IPS-18c (cell line): ENCODE data around the gene FAM120B.

Experiments used
- H3K4me3 ChIP-seq: 2 replicates; pipeline ENCODE4 v1.7.0; 2013; ENCODE audit warnings: low read depth, mild to moderate bottlenecking, low read length, moderate library complexity; ENCODE audit not compliant: insufficient read depth
- H3K9me3 ChIP-seq: one replicate; pipeline ENCODE4 v1.6.1; 2013; ENCODE audit warnings: mild to moderate bottlenecking, low read length, moderate library complexity; ENCODE audit not compliant: control insufficient read depth, insufficient read depth

FAM120B gene

DNA sequence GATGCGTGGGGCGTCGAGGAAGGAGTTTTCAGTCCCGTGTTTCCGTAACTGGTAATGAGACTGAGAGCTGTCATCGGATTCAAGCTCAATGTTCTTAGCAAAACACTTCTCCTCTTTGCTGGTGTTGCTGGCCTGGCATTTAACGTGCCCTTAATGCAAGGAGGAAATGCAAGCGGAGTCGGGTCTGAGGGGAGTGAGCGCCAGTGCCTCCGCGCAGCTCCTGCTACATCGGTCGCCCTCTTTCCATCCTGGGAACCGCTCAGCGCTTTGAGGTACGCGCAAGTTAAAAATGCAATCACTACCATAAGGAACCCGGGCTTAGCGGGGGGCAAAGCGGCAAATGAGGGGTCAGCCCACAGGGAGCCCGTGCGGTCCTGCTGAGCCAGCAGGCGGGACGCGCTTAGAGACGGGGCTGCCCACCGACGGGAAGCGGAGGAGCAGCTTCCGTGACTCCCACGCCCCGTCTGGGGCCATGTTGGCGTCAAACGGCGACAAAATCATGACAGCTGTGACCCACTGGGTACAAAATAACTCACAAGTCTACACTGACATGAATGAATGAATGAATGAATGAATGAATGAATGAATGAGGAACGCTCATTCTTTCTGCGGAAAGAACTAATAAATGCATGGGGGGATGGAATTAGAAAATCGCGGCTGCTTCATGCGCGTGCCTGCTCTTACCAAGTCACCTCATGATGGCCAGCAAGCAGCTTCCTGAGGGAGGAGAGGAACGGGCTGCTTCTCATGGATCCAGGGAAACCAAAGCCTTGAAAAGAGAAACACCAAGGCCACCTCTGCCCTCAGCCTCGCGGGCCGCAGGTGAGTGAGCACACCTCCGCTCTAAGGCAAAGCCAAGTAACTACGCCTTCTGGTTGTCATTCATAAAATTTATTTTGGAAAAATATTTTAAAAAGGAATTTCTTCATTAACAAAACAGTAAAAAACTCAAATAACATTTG is 24.9 kb upstream of the FAM120B start:
- no peaks in the 10 kb centered on the region for H3K9me3 ChIP-seq
- H3K4me3 ChIP-seq: no peak overlapping the region

DNA sequence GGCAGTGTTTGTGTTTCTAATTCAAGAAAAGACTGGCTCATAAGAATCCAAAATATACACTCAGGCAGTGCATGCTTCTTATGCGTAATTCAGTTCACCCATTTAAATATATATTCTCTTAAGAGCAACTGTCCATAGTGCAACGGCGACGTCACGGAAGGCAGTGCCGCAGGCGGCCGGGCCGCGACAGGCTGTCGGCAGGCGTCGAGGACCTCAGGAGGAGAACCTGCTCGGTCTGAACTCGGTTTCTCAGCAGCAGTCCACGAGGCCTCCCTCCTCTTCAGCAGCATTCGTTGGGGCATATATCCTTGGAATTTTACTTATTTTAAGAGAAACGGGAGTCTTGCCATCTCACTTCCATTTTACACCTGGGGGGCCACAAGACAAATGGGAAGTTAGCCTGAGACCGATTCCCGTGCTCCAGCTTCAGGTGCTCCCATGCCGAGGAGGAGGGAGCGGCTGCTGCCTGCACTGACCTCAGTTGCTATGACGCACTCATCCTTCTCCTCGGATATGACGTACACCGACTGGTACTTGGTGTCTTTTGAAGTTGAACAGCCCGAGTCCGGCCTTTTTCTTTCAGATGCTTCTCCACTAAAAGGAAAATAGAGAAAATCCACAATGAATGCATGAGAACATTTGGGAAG is 23.9 kb upstream of the FAM120B start:
- H3K4me3 ChIP-seq: no peak overlapping the region
- H3K9me3 ChIP-seq: peaks cover 2% of the 10 kb centered on the region

DNA sequence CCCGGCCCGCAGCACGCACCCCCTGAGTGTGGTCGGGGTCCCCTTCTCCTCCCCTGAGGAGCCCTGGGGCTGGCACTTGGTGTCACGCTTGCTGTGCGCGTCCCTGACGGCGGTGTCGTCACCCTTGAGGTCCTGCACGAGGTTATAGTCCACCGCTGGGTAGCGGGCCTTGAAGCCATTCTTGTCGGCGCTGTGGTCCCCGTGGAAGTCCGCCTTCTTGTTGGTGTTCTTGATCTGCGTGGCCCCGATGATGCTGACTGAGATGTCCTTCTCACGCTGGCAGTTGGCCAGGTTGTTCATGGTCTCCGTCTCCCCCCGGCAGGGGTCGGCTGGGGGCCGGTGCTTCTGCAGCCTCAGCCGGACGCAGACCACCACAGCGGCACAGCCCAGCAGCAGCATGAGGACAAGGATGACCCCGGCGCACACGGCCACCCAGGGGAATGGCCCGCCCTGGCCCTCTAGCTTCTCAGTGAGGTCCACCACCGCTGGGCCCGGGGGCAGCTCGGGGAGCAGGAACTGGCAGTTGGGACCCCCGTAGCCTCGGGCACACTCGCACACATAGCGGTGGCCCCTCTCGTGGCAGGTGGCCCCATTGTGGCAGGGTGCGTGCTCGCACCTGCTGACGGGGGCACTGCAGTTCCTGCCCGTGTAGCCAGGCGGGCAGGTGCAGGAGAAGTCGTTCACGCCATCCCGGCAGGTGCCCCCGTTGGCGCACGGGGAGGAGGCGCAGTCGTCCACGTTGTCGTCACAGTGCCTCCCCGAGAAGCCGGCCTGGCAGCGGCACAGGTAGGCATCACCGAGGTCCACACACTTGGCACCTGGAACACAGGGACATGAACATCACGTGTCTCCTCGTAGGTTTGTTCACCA is 23.1 kb upstream of the FAM120B start:
- peaks cover 2% of the 10 kb centered on the region for H3K9me3 ChIP-seq
- no peak overlapping the region for H3K4me3 ChIP-seq

DNA sequence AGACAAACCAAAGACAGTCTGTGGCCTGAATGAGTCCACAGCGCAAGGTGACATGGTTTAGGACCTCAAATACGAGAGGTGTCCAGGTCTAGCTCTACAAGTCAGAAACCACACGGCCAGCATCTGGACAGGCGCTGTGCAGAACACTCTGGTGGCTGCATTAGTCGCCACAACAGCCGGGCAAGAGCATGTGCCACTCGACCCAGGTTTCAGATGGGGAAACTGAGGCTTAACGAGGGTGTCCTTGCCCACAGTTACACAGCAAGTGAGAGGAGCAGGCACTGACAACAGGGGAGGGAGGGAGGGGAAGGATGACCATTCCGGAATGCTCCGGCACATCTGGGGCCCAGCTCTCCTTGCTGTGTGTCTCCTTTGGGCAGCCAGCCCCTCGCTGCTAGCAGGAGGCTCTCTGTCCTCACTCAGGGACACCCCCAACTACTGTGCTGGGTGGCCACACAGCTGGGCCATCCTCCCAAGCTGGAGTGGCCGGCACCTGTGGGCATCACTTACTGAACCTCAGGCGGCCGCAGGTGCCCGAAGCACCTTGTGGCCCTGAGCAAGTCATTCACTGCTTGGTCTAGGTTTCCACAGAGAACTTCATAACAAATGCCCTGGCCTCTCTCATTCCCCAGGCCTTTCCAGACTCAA is 22.3 kb upstream of the FAM120B start:
- peaks cover 2% of the 10 kb centered on the region for H3K9me3 ChIP-seq

DNA sequence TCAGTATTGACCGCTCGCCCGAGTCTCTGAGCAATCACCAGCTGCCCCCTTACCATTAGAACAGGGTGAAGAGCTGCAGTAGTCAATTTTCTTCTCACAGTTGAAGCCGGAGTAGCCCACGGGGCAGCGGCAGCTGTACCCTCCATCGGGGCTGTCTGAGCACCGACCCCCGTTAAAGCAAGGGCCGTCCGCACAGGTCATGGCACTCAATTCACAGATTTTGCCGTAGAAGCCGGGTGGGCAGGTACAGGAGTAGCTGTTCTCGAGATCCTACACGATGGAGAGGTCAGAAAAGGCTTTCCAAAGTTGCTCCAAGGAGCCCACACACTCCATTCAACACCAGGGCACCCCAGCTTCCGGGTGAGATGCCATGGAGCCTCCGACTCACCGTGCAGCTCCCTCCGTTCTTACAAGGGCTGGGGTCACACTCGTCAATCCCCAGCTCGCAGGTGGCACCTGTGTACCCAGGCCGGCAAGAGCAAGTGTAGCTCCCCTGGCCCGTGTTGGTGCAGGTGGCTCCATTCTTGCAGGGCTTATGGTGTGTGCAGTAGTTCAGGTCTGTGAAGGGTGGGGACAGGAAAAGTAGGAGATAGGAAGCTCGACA is 21.6 kb upstream of the FAM120B start:
- Histone ChIP-seq H3K9me3 (peaks cover 2% of the 10 kb centered on the region), H3K4me3 (no peak overlapping the region)

More for the DNA sequence above, 22.3 kb upstream of the FAM120B start:
- no peak overlapping the region for H3K4me3 ChIP-seq

DNA sequence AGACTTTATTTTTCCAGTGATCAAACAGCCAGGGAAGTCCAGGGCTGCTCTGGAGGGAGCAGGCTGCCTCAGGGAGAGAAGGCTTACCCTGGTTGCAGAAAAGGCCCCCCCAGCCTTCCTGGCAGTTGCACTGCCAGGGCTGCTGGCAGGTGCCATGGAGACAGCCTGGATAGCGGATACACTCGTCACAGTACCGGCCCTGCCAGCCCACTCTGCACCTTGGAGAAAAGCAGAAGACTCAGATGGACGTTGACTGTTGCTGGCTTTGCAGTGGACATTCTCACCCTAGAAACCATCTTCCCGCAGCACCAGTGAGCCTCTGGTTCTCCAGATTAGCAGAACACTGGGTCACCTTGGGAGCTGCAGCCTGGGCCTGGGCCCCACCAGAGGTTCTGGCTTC is 21.1 kb upstream of the FAM120B start:
- Histone ChIP-seq H3K9me3 (peaks cover 2% of the 10 kb centered on the region), H3K4me3 (no peak overlapping the region)

DNA sequence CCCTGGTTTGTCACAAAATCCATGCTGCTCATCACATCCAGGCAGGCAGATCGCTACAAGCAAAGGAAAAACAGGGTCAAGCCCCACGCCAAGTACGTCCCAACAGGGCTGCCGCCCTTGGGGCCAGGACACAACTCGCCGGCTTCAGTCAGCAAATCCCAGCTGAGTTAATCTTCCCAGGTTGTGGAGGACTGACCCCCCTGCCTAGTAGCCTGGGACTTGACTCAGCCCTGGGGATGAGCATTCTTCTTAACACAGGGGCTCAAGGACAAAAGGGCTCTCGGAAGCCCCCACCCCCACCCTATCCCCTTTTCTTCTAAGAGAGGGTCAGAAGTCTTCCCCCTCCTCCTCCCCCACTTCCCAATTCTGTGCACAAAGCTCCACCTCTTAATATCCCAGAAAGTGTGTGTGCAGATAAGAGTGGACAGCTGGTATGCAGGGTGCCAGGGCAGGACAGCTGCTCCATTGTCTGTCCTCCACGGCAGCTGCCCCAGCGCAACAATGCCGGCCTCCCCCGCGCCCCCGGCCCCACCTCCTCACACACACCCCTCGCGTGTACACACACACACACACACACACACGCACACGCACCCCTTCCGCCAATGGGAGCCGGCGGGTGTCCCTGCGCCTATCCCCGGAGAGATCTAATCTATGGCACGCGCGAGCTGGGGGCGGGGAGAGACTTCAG is 20.2 kb upstream of the FAM120B start:
- Histone ChIP-seq H3K9me3 (peaks cover 2% of the 10 kb centered on the region), H3K4me3 (no peak overlapping the region)

DNA sequence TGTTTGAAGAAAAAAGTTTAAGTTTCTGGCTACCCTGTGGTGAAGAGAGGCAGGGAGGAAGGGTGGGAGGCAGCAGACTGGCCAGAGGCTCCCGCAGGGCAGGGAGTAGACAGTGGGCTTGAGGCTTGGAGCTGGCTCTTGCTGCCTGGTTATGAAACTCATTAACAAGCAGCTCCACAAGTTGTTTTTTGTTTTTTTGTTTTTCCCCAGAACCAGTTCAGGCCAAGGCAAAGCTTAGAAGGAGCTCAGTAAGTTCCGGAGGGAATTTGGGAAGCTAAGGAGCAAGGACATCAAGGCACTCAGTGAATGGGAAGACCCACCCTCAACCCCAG is 19.7 kb upstream of the FAM120B start:
- no peak overlapping the region for H3K4me3 ChIP-seq
- H3K9me3 ChIP-seq: peaks cover 2% of the 10 kb centered on the region

DNA sequence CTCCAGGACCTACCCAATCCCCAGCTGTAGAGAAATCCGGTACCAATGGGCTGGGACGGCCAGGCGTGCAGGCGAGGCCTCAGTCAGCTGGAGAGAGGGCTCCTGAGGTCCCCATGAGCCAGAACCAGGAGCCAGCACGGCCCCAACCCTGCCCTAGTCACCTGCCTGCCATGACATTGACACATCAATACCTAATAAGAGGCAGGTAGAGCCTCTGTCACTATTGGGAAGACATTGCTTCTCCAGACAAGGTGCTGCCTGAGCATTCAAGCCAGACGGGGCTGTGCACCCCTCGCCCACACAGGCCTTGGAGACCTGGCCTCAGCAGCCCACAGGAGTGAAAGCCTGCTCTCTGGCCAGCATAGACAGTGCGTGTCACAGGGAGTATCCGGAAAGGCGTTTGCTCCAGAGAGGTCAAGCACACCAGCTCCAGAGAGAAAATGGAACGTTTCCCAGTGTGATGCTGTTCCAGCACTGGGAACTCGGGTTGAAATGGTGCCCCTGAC is 19.1 kb upstream of the FAM120B start:
- H3K4me3 ChIP-seq: no peak overlapping the region
- peaks cover 2% of the 10 kb centered on the region for H3K9me3 ChIP-seq

DNA sequence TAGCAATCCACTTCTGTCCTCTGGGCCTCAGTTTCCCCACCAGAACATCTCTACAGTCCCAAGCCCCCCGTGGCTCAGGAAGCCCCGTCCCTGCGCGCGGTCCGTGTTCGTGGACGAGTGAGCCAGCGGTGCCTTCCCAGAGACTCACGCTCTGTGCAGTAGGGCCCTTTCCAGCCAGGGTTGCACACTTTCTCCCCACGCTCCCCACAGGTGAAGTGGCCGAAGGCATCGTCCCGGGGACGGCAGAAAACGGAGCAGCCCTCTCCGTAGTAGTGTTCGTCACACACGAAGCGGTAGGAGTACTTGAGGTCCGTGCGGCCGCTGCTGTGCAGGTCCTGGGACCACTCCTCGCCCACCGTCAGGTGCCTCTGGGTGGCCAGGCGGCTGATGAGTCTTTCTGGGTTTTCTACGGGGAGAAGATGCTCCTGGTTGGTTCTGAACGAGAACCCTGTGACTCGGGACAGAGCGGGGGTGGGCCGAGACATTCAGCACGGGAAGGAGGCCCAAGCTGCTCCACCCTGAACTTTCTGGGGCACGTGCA is 18.4 kb upstream of the FAM120B start:
- peaks cover 2% of the 10 kb centered on the region for H3K9me3 ChIP-seq
- H3K4me3 ChIP-seq: no peak overlapping the region; the same call in 1 of the 2 replicates

DNA sequence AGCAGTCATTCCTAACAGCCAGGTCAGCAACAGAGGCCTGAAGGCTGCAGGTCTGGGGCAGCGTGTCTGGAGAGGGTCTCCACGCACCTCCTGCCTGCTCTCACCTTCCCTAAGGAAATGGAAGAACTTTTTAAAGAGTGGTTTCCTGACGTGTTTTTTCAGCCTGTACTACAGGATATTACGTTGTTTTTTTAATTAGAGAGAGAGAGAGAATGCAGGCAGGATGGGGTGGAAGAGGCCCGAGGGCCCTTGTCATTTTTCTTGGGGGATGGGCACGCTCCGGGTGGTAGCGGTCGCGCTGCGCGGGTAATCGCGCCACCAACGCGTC is 17.7 kb upstream of the FAM120B start:
- Histone ChIP-seq H3K4me3 (peak overlapping the region; percentile 70; the same call in 1 of the 2 replicates), H3K9me3 (peaks cover 2% of the 10 kb centered on the region)

DNA sequence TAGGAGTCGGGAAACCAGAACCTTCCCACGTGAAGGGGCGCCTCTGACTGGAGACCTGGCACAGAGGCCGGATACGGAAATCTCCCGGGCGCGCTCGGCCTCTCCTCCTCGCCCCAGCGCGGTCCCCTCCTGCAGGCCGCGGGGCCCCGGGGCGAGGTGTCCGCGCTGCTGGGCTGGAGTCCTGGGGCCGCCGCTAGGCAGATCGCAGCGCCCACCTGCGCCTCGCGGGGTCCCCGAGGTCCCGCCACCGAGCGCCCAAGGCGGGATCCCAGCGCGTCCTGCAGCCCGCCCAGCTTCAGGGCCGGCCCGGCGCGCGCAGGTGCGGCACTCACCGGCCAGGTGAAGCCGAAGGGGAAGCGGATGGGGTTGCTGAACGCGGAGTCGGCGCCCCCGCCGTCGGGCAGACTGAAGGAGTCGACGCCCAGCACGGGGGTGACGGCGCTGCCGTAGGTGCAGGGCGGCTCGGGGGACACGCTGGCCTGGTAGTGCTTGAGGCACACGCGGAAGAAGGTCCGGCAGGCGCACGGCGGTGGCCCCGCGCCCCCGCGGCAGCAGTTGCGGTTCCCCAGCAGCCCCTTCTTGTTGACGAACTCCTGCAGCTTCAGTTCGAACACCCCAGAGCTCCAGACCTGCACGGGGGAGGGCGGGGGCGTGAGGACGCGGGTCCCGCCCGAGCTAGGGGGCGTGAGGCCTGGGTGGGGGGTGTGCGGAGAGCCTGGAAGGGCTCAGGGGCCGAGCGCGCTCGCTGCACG is 17.2 kb upstream of the FAM120B start:
- peak overlapping the region; percentile 70 for H3K4me3 ChIP-seq

DNA sequence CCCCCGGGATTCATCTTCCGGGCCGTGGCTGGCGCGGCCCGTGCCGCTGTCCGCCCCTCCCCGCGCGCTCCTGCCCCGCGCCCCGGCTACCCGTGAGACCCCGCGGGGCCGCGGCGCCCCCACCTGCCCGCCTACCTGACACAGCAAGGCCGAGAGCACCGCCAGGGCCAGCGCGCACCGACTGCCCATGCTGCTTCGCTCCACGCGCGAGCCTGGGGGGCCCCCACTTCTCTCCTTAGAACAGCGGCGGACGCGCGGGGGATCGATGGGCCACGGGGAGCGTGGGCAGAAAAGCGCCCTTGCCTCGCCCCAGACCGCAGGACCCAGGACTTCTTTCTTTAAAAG is 16.6 kb upstream of the FAM120B start:
- peaks cover 2% of the 10 kb centered on the region for H3K9me3 ChIP-seq
- peak overlapping the region; percentile 70 for H3K4me3 ChIP-seq

More for the DNA sequence above, 17.2 kb upstream of the FAM120B start:
- H3K9me3 ChIP-seq: peaks cover 2% of the 10 kb centered on the region

DNA sequence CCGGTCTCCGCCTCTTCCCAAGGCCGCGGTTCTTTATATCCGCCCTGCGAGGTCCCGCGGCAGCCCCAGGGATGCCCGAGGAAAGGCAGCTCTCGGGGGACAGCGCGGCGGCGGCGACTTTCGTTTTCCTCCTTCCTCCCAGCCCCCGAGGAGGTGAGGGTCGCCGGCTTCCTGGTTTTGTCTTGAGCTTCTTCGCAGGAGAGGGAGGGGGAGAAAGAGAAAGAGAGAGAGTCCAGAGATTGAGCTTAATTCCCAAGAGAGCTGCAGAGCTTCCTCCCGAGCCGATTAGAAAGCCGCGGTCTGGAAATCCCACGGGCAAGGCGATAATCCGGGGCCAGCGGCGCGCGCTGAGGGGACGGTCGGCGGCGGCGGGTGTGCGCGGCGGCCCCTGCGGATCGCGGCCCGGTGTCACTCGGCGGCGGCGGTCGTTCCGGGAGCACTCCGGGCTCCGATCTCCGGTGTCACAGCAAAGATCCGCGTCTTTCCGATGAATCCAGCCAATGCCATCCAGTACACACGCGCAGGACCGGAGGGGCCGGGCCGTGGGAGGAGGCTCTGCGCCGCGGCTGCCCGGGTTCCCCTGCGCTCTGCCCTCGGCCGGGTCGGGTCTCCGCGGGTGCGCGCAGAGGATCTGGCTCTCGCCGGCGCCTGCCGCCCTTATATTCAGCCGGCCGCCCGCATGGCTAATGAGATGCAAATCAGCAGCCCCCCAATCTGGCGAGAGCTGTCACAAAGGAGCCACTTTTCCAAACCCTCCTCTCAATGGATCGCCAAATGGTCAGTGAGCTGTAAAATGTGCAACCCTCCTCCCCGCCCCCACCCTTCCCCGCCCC is 16.0 kb upstream of the FAM120B start, which contains the start of gene DLL1:
TSS of gene DLL1 (minus strand) at position 783 of the 833 bp plus-strand sequence. CDS start 939 bp downstream, outside the sequence.
- Histone ChIP-seq H3K4me3 (peak within 1 kb of the TSS; percentile 70), H3K9me3 (peaks cover 2% of the 10 kb centered on the region)
